Neural crest cell (in vitro differentiated cells): ENCODE measurements around the gene CHST14. TPM values are rescaled to one million over a fixed set of nuclear protein-coding genes. Genes with fewer than 3 reads are reported as not detected.

ENCODE experiments used
- DNase-seq: peaks from one replicate; pipeline ENCODE4 v3.0.0; 2021; ENCODE audit warnings: low read depth, mixed read lengths, low spot score
- H3K27ac Mint-ChIP-seq: one replicate; pipeline ENCODE4 v1.8.0; 2021; ENCODE audit warnings: mild to moderate bottlenecking, mixed read lengths; ENCODE audit not compliant: unreplicated experiment
- H3K27me3 Mint-ChIP-seq: 2 replicates; pipeline ENCODE4 v1.8.0; 2021; ENCODE audit warnings: low read depth, mild to moderate bottlenecking, mixed read lengths
- H3K36me3 Mint-ChIP-seq: 2 replicates; pipeline ENCODE4 v1.8.0; 2021; ENCODE audit warnings: low read depth, mild to moderate bottlenecking, mixed read lengths
- H3K4me1 Mint-ChIP-seq: 2 replicates; pipeline ENCODE4 v1.8.0; 2021; ENCODE audit warnings: mixed read lengths
- H3K4me3 Mint-ChIP-seq: one replicate; pipeline ENCODE4 v1.8.0; 2021; ENCODE audit warnings: mild to moderate bottlenecking, mixed read lengths
- H3K9me3 Mint-ChIP-seq: 2 replicates; pipeline ENCODE4 v1.8.0; 2021; ENCODE audit warnings: mixed read lengths
- total RNA-seq: library from RNA; stranded (reverse); gene quantifications from 2 replicates; pipeline ENCODE4 v1.2.1, GENCODE V29; 2021
- TF ChIP-seq, protein P1 (sequence below): fragments of 200-600 bp; sonication (generic); conservative IDR thresholded peaks from 2 replicates; pipeline ENCODE4 v1.5.0; 2021; ENCODE audit warnings: antibody characterized with exemption, mild to moderate bottlenecking

CHST14 gene
- total RNA-seq, 1 donor from 2014 or later = 37.1 TPM

DNA sequence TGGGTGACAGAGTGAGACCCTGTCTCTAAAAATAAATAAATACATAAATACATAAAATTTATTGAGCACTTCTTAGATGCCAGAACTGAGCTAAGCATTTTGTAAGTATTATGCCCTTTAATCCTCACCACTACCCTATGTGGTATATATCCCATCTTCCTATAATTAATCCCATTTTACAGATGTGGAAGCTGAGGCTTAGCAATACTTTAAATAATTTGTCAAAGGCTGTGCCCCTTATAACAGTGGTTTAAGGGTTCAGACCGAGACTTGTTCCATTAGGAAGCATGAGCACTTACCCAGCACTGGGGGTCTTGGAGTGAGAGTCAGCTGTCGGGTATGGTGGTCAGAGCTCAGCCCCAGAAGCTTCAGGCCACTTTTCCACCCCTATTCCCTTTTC lies 7.5 kb upstream of the CHST14 start:
- no peaks in the 10 kb centered on the region for H3K9me3 Mint-ChIP-seq
- H3K4me3 Mint-ChIP-seq = no peak overlapping the region
- no peaks in the 10 kb centered on the region for H3K36me3 Mint-ChIP-seq
- no peaks in the 10 kb centered on the region for H3K4me1 Mint-ChIP-seq
- no peak overlapping the region for H3K27ac Mint-ChIP-seq
- no peaks in the 10 kb centered on the region for H3K27me3 Mint-ChIP-seq
- no peak for DNase-seq
- TF ChIP-seq, protein P1, sequence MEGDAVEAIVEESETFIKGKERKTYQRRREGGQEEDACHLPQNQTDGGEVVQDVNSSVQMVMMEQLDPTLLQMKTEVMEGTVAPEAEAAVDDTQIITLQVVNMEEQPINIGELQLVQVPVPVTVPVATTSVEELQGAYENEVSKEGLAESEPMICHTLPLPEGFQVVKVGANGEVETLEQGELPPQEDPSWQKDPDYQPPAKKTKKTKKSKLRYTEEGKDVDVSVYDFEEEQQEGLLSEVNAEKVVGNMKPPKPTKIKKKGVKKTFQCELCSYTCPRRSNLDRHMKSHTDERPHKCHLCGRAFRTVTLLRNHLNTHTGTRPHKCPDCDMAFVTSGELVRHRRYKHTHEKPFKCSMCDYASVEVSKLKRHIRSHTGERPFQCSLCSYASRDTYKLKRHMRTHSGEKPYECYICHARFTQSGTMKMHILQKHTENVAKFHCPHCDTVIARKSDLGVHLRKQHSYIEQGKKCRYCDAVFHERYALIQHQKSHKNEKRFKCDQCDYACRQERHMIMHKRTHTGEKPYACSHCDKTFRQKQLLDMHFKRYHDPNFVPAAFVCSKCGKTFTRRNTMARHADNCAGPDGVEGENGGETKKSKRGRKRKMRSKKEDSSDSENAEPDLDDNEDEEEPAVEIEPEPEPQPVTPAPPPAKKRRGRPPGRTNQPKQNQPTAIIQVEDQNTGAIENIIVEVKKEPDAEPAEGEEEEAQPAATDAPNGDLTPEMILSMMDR = no peak

DNA sequence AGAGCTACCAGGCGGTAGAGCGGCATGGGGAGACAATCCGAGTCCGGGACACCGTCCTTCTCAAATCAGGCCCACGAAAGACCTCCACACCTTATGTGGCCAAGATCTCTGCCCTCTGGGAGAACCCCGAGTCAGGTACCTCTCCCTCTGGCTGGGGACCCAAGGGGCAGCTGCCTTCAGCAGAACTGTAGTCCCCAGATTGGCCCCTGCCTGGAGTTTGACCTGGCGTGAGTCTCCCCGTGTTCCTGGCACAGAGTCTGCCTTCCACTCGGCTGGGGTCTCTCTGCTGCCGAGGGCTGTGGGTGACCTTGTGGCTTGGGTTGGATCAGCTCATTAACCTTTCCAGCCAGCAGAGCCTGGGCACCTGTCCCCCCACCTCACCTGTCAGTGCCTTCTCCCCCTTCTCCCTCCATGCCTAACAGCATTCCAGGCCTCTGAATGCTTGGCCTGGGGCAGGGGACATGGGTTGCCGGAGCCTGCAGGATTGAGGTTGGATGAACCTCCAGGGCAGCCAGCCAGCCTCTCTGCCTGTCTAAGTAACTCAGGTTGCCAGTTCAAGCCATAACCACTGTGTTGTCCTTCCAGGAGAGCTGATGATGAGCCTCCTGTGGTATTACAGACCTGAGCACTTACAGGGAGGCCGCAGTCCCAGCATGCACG lies 6.8 kb upstream of the CHST14 start:
- H3K4me3 Mint-ChIP-seq = no peak overlapping the region

GRCh38 chr15:40464595-40465185 lies 6.1 kb upstream of the CHST14 start:
- H3K4me3 Mint-ChIP-seq = no peak overlapping the region
- TF ChIP-seq, protein P1 = no peak
- no peak overlapping the region for H3K27ac Mint-ChIP-seq
- no peaks in the 10 kb centered on the region for H3K27me3 Mint-ChIP-seq
- no peaks in the 10 kb centered on the region for H3K4me1 Mint-ChIP-seq
- H3K9me3 Mint-ChIP-seq = no peaks in the 10 kb centered on the region
- DNase-seq = no peak
- H3K36me3 Mint-ChIP-seq = no peaks in the 10 kb centered on the region

More for the DNA sequence above, 6.8 kb upstream of the CHST14 start:
- Mint-ChIP-seq H3K4me1 (no peaks in the 10 kb centered on the region), H3K36me3 (no peaks in the 10 kb centered on the region), H3K9me3 (no peaks in the 10 kb centered on the region), H3K27me3 (no peaks in the 10 kb centered on the region), H3K27ac (no peak overlapping the region)
- DNase-seq = no peak
- TF ChIP-seq, protein P1 = no peak

DNA sequence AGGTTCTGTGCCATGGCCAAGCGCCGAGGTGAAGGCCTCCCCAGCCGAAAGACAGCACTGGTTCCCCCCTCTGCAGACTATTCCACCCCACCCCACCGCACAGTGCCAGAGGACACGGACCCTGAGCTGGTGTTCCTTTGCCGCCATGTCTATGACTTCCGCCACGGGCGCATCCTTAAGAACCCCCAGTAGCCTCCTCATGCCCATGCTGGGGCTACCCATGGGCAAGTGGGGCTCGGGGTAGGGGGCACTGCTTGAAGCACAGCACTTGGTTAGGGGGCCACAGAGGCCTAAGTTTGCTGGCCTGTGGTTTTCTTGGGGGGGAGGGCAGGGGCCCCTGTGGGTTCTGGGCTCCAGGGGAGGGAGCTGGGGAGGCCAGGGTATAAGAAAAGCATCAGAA lies 4.8 kb upstream of the CHST14 start:
- DNase-seq = no peak
- Mint-ChIP-seq H3K4me3 (no peak overlapping the region), H3K9me3 (no peaks in the 10 kb centered on the region), H3K36me3 (no peaks in the 10 kb centered on the region), H3K27ac (no peak overlapping the region), H3K27me3 (no peaks in the 10 kb centered on the region), H3K4me1 (peaks cover 6% of the 10 kb centered on the region)
- TF ChIP-seq, protein P1 = no peak

GRCh38 chr15:40466426-40467260 lies 4.1 kb upstream of the CHST14 start:
- H3K9me3 Mint-ChIP-seq = no peaks in the 10 kb centered on the region

More at GRCh38 chr15:40466426-40467260, 4.1 kb upstream of the CHST14 start:
- DNase-seq = no peak
- peaks cover 9% of the 10 kb centered on the region for H3K4me1 Mint-ChIP-seq
- TF ChIP-seq, protein P1 = no peak
- no peak overlapping the region for H3K27ac Mint-ChIP-seq
- H3K4me3 Mint-ChIP-seq = no peak overlapping the region
- no peaks in the 10 kb centered on the region for H3K27me3 Mint-ChIP-seq
- H3K36me3 Mint-ChIP-seq = no peaks in the 10 kb centered on the region
